GM12875 (cell line): ENCODE data around the gene NR3C2.

ENCODE experiments used
- H3K4me3 ChIP-seq: one replicate; pipeline ENCODE4 v1.5.1; 2011; ENCODE audit warnings: low read depth, low read length, control low read depth
- TF ChIP-seq, protein P1 (sequence below): IDR thresholded peaks from 2 replicates; pipeline ENCODE4 v1.5.1; 2011; ENCODE audit warnings: low read depth, mild to moderate bottlenecking, control low read depth, inconsistent platforms, low read length, moderate library complexity, borderline replicate concordance; ENCODE audit not compliant: insufficient read depth

Gene NR3C2

GRCh38 chr4:148289740-148290139 lies 152.5 kb downstream of the NR3C2 start:
- TF ChIP-seq, protein P1, sequence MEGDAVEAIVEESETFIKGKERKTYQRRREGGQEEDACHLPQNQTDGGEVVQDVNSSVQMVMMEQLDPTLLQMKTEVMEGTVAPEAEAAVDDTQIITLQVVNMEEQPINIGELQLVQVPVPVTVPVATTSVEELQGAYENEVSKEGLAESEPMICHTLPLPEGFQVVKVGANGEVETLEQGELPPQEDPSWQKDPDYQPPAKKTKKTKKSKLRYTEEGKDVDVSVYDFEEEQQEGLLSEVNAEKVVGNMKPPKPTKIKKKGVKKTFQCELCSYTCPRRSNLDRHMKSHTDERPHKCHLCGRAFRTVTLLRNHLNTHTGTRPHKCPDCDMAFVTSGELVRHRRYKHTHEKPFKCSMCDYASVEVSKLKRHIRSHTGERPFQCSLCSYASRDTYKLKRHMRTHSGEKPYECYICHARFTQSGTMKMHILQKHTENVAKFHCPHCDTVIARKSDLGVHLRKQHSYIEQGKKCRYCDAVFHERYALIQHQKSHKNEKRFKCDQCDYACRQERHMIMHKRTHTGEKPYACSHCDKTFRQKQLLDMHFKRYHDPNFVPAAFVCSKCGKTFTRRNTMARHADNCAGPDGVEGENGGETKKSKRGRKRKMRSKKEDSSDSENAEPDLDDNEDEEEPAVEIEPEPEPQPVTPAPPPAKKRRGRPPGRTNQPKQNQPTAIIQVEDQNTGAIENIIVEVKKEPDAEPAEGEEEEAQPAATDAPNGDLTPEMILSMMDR, result no peak
- H3K4me3 ChIP-seq, result no peak overlapping the region

GRCh38 chr4:148288448-148288847 lies 153.8 kb downstream of the NR3C2 start:
- TF ChIP-seq, protein P1, result no peak
- no peak overlapping the region for H3K4me3 ChIP-seq

DNA sequence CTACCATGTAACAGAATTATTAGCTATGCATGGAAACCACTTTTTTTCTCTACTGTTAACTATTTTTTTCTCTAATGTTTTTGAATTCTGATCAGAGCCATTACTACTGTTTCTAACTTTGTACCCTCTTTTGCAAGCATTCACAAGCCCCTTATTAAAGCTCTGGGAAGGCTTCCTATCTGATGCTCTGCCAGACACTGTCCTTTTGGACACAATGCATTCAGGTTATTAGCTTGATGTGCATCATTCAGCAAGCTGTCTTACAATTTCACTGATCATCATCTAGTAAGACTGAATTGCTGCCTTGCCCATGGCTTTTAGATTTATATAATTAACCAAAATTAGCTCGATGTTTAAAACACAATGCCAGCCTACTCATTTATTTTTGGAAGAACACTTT lies 155.1 kb downstream of the NR3C2 start:
- H3K4me3 ChIP-seq, result no peak overlapping the region

GRCh38 chr4:148286012-148286411 lies 156.2 kb downstream of the NR3C2 start:
- TF ChIP-seq, protein P1, result no peak
- H3K4me3 ChIP-seq, result no peak overlapping the region

More for the DNA sequence above, 155.1 kb downstream of the NR3C2 start:
- TF ChIP-seq, protein P1, result no peak

DNA sequence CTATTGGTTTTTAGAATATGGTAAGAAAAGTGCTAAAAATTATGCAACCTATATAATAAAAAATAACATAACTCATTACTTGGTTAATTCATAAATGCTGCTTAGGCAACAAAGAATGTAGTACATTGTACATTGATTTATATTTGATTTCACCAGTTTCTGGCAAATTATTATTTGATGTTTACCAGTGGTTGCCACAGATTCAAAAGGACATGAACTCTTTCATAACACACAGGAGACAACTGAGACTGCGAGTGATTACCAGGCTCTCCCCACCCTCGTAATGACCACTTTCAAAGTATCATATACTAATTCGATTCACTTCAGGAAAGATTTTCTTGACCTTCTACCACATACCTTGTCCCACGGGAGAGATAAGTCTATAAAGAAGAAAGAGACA lies 158.5 kb downstream of the NR3C2 start:
- no peak overlapping the region for H3K4me3 ChIP-seq
- TF ChIP-seq, protein P1, result no peak

DNA sequence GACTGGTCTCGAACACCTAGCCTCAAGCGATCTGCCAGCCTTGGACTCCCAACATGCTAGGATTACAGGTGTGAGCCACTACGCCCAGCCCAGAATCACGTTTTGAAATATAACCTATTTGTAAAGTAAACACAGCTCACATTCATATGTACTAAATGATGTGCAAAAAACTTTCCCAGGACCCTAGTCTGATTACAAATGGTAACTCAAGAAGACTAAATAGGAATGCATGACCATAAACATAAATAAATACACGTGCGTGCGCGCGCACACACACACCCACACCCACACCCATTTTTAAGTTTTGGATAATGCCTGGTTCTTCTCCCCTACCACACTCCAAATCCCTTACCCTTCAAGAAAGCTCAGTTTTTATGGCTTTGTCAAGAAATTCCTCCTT lies 163.9 kb downstream of the NR3C2 start:
- H3K4me3 ChIP-seq, result no peak overlapping the region
- TF ChIP-seq, protein P1, result no peak

DNA sequence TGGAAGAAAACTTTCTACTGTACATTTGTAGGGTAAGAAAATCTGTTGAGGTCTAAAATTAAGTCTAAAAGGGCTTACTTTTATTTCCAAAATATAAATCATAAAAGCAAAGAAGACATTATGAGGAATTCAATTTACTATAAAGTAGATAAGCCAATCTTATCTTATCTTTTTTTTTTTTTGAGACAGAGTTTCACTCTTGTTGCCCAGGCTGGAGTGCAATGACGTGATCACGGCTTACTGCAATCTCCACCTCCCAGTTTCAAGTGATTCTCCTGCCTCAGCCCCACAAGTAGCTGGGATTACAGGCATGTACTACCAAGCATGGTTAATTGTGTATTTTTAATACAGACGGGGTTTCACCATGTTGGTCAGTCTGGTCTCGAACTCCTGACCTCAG lies 166.9 kb downstream of the NR3C2 start:
- H3K4me3 ChIP-seq, result no peak overlapping the region
- TF ChIP-seq, protein P1, result no peak
